ENCODE results near the gene UHRF2. TPM values are rescaled to one million over a fixed set of nuclear protein-coding genes. Genes with fewer than 3 reads are reported as not detected.
A peak's percentile ranks its signal among the peaks of the same experiment; 100 is the strongest.
"Not testable (repeated sequence)": the region's sequence is repeated elsewhere in the genome, so short reads cannot be mapped to it uniquely, and the experiment has no call there.

UHRF2 gene, protein sequence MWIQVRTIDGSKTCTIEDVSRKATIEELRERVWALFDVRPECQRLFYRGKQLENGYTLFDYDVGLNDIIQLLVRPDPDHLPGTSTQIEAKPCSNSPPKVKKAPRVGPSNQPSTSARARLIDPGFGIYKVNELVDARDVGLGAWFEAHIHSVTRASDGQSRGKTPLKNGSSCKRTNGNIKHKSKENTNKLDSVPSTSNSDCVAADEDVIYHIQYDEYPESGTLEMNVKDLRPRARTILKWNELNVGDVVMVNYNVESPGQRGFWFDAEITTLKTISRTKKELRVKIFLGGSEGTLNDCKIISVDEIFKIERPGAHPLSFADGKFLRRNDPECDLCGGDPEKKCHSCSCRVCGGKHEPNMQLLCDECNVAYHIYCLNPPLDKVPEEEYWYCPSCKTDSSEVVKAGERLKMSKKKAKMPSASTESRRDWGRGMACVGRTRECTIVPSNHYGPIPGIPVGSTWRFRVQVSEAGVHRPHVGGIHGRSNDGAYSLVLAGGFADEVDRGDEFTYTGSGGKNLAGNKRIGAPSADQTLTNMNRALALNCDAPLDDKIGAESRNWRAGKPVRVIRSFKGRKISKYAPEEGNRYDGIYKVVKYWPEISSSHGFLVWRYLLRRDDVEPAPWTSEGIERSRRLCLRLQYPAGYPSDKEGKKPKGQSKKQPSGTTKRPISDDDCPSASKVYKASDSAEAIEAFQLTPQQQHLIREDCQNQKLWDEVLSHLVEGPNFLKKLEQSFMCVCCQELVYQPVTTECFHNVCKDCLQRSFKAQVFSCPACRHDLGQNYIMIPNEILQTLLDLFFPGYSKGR
- total RNA-seq (10 to 100 TPM; 11.2 to 19.7 (median 13.1) TPM), polyA plus RNA-seq (10 to 100 TPM in 1 of 2 donors, 1 to 10 TPM in 1; 9.6 to 14.5 TPM)
- long read RNA-seq, donor 1, transcript UHRF2-201 (16 exons, 3,452 nt) = major isoform, 9 of 16 reads
- long read RNA-seq, donor 1, partial matches to known transcripts = 2 of 16 reads
- long read RNA-seq, donor 1, other reads (novel, unspliced or antisense) = 5 of 16 reads
- long read RNA-seq, donor 2, partial matches to known transcripts = 2 of 20 reads
- long read RNA-seq, donor 2, other reads (novel, unspliced or antisense) = 14 of 20 reads
- long read RNA-seq, donor 3, partial matches to known transcripts = 15 of 21 reads
- long read RNA-seq, donor 3, other reads (novel, unspliced or antisense) = 3 of 21 reads

DNA sequence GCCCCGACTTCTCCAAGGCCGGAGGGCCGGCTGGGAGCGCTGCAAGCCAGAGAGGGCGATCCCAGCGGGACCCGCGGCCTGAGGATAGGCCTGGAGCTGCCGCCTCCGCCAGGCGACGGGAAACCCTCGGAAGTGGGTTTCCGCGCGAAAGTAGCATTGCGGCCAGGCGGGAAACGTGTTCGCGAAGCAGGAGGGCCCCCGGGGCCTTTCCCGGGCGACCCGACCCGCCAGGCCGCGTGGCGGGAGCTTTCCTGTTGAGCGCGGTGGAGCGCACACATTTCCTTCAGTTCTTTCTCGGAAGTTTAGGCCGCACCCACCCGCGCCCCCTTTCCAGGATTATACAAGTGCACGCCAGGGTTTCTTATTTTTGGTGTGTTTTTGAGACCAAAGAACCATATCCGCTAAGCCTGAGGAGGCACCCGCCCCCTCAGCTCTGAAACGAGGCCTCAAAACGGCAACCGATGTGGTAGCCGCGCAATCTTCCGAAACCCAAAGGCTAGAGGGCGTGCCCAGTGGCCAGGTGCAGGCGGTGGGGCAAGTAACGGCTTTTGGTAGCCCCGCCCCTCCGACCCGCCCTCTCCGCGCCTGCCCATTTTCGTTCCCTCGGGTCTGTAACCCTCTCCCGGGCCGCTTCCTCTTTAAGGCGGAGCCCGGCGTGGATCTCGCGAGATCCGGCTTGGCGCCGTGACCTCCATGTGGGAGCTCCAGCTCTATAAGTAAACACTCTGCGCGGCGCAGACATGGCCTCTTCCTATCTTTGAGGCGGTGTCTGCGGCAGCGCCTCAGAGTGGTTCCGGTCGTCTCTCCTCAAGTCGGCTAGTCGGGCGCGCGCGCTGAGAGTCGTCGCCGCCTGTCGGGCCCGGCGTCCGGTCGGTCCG is at the start of gene UHRF2:
Gene UHRF2, plus strand, starts transcription at position 713 of the 878 bp plus-strand sequence. CDS start 292 bp downstream, outside the sequence.
- DNase-seq = peak; percentile 99
- Histone ChIP-seq H3K4me1 (peaks cover 3 to 38% (median 22%) of the 10 kb centered on the region in 9 donors), H3K27ac (peak within 1 kb of the TSS; percentile 67 to 97 (median 89)), H3K4me3 (peak within 1 kb of the TSS; percentile 44 to 99 (median 94)), H3K9me3 (no peaks in the 10 kb centered on the region), H3K36me3 (peaks cover 0 to 5% (median 0%) of the 10 kb centered on the region in 9 donors), H3K27me3 (peaks cover 0 to under 1% (median 0%) of the 10 kb centered on the region in 7 donors)
- TF ChIP-seq, protein P1, sequence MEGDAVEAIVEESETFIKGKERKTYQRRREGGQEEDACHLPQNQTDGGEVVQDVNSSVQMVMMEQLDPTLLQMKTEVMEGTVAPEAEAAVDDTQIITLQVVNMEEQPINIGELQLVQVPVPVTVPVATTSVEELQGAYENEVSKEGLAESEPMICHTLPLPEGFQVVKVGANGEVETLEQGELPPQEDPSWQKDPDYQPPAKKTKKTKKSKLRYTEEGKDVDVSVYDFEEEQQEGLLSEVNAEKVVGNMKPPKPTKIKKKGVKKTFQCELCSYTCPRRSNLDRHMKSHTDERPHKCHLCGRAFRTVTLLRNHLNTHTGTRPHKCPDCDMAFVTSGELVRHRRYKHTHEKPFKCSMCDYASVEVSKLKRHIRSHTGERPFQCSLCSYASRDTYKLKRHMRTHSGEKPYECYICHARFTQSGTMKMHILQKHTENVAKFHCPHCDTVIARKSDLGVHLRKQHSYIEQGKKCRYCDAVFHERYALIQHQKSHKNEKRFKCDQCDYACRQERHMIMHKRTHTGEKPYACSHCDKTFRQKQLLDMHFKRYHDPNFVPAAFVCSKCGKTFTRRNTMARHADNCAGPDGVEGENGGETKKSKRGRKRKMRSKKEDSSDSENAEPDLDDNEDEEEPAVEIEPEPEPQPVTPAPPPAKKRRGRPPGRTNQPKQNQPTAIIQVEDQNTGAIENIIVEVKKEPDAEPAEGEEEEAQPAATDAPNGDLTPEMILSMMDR (IDR thresholded peaks at IDR 0.05) = peak in 3 of 9 donors; percentile 4 to 7 (median 5)
- intact Hi-C loops (cut with DNase I) = loop anchor here in 4 of 10 donors (5.0 to 10.0 kb wide), 3 partner anchors 272 to 345 kb away; partner anchors contain the start of gene KDM4C (in 3 of the 4)
- peak; percentile 98 to 99 (median 98) for ATAC-seq
- 1% methylated on average over 88 of the region's 88 CpGs for WGBS, 2 donors

DNA sequence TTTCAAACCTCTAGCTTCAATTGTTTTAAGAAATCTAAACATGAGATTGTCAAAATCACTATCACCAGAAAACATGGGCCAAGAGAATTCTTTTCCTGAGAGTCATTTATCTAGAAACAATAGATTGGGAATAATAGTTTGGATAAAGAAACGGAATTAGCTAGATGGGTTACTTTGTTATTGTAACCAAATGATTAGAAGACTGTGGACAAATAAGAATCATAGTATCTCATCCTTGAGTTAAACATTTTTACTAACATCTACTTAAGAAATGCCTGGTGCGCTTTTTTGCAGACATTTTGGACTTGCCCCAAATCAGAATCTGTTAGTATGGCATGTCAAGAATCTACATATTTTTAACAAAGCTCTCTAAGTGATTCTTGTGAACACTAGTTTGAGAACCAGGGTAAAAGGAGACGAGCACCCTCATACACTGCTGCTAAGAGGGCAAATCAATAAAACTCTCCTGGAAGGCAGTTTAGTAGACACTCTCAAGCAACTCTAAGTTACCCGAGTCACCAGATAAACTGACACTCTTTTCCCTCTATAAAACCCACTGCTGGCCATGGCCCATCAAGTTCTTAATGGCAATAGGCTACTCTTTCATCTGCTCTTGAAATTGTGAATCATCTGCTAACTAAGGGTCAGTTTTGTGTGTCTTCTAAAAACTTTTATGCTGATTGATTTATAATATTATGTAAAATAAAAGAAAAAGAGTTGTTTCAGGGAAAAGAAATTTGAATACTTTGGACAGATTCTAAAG is 45.7 kb upstream of the UHRF2 start:
- Histone ChIP-seq H3K27me3 (peaks cover 0 to 3% (median 0%) of the 10 kb centered on the region in 7 donors), H3K36me3 (no peaks in the 10 kb centered on the region), H3K4me3 (no peak overlapping the region), H3K9me3 (peaks cover 0 to 8% (median 0%) of the 10 kb centered on the region in 11 donors), H3K27ac (no peak overlapping the region), H3K4me1 (no peaks in the 10 kb centered on the region)
- ATAC-seq (no peak), DNase-seq (no peak)
- TF ChIP-seq, protein P1 (IDR thresholded peaks at IDR 0.05) = no peak
- intact Hi-C loops (cut with DNase I) = loop anchor here in 1 of 10 donors (1.0 kb wide), 1 partner anchor 19 kb away; no protein-coding TSS in a partner anchor
- WGBS, 2 donors = 48 to 61% methylated on average over 4 of the region's 4 CpGs

DNA sequence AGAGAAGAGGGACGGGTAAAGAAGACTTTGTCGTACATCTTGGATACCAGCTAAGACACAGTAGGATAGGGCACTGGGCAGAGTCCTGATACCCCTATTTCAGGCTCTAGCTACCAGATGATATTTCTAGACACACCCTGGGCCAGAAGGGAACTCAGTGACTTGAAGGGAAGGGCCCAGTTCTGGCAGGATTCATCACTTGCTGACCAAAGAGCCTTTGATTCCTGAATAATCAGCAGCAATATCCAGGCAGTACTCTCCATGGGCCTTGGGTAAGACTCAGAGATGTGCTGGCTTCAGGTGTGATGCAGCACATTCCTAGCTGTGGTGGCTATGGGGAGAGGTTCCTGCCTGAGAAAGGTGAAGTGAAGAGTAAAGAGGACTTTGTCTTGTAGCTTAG is 44.2 kb upstream of the UHRF2 start:
- no peak overlapping the region for H3K4me3 ChIP-seq
- no peaks in the 10 kb centered on the region for H3K4me1 ChIP-seq
- peaks cover 0 to 3% (median 0%) of the 10 kb centered on the region in 7 donors for H3K27me3 ChIP-seq
- H3K9me3 ChIP-seq = peaks cover 0 to 8% (median 0%) of the 10 kb centered on the region in 11 donors
- DNase-seq = no peak
- intact Hi-C loops (cut with DNase I) = no loop called here
- WGBS, 2 donors = 89 to 96% methylated on average over 2 of the region's 2 CpGs
- H3K36me3 ChIP-seq = no peaks in the 10 kb centered on the region
- no peak for ATAC-seq
- H3K27ac ChIP-seq = no peak overlapping the region
- TF ChIP-seq, protein P1 (IDR thresholded peaks at IDR 0.05) = no peak

DNA sequence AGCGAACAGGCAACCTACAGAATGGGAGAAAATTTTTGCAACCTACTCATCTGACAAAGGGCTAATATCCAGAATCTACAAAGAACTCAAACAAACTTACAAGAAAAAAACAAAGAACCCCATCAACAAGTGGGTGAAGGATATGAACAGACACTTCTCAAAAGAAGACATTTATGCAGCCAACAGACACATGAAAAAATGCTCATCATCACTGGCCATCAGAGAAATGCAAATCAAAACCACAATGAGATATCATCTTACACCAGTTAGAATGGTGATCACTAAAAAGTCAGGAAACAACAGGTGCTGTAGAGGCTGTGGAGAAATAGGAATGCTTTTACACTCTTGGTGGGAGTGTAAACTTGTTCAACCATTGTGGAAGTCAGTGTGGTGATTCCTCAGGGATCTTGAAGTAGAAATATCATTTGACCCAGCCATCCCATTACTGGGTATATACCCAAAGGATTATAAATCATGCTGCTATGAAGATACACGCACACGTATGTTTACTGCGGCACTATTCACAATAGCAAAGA is 31.5 kb upstream of the UHRF2 start:
- H3K27ac ChIP-seq; intact Hi-C loops (cut with DNase I); H3K4me3 ChIP-seq; H3K27me3 ChIP-seq; H3K9me3 ChIP-seq; ATAC-seq; H3K4me1 ChIP-seq; DNase-seq; H3K36me3 ChIP-seq: not testable (repeated sequence)
- 81% methylated on average over 4 of the region's 4 CpGs for WGBS, 2 donors

All from heart right ventricle (tissue), 16 donors.